Measurements from ENCODE around the gene MANSC1. TPM values are rescaled to one million over a fixed set of nuclear protein-coding genes. Genes with fewer than 3 reads are reported as not detected.
A peak's percentile ranks its signal among the peaks of the same experiment; 100 is the strongest.

Gene MANSC1
- polyA plus RNA-seq, 3 donors = 0.24 to 2.3 (median 1.5) TPM

DNA sequence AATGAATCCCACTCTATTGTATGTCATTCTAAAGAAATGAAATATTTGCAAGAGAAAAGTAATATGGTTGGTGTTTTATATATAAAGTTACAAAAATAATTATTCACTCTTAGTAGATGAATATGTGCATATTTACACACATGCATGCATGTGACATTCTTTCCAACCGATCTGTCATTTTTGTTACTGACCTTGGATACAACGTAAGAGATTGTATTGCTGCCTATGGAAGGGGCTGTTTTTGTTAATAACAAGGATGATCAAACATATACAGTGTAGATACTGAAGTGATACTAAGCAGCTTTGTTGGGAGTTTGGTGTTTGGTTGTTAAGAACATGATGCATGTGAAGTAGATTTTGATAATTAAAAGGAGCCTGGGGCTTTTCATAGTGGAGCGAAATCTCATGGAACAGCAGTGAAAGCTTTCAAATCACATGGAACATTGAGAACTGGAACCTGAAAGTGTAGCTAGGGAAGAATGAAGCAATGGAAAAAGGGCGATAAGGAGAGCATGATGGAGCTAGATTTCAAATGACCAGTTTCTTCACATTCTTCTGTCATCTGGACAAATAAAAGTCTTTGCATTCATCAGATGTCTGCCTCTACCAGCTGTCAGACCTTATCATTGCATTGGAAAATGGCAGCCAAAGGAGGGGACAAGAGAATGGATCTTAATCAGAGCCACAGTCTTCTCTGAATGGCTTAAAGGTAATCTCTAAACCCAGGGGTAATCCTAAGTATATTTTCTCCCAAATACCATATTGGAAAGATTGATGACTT lies 16.8 kb upstream of the MANSC1 start:
- Mint-ChIP-seq H3K4me1 (peaks cover 13% of the 10 kb centered on the region), H3K36me3 (peaks cover 24 to 28% of the 10 kb centered on the region in 2 donors)
- 94% methylated on average over 2 of the region's 4 CpGs for whole genome bisulfite sequencing (ENCODE audit: insufficient coverage)

DNA sequence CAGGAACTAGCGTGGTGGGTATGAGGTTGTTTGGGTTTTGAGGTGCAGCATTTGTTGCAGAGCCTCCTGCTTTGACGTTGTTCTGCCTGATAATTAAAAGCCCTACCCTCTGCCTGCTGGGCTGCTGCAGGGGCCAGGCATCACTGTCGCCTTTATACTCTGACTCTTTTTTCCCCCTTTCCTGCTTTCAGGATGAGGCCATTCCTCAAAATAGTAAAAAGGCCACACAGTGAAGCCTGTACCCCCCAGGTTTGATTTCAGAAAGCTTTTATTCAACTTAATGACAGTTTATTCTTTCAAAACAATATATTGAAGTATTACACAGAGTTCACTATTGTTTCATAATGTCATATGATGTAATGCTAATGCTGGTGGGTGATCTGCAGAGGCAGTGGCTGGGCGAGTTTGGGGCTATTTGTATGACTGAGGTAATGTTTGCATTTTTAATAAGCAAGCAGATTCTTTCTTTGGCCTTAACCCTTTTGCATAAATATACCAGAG lies 15.9 kb upstream of the MANSC1 start:
- Histone ChIP-seq H3K4me1 (ENCODE audit: control insufficient read depth in 1 of 2, insufficient read depth in 2 of 2, low read length in 2 of 2) (peaks cover 0 to 6% of the 10 kb centered on the region in 2 donors), H3K27me3 (ENCODE audit: control insufficient read depth in 2 of 2, insufficient read depth in 2 of 2, low read length in 2 of 2) (no peaks in the 10 kb centered on the region), H3K4me2 (replicated peaks; ENCODE audit: extremely low read depth, low read length, poor library complexity, severe bottlenecking) (no peak overlapping the region), H4K20me1 (ENCODE audit: insufficient read depth, low read length) (no peaks in the 10 kb centered on the region), H3K9me3 (replicated peaks in 1 of 2; ENCODE audit: control insufficient read depth in 1 of 2, insufficient read depth in 1 of 2, low read length in 2 of 2) (no peaks in the 10 kb centered on the region), H3K79me2 (ENCODE audit: insufficient read depth, low read length) (no peaks in the 10 kb centered on the region), H2AFZ (ENCODE audit: insufficient read depth, low read depth, low read length, poor library complexity, severe bottlenecking) (no peak overlapping the region), H3K9ac (ENCODE audit: insufficient read depth, low read length, poor library complexity, severe bottlenecking) (no peak overlapping the region), H3K27ac (ENCODE audit: low read depth in 1 of 2, low read length in 2 of 2) (peak overlapping the region in 1 of 2 donors; percentile 23), H3K36me3 (replicated peaks in 1 of 2; ENCODE audit: control insufficient read depth in 1 of 2, insufficient read depth in 2 of 2, low read length in 2 of 2) (peaks cover 3 to 33% of the 10 kb centered on the region in 2 donors), H3K4me3 (replicated peaks in 1 of 3; ENCODE audit: low read depth in 2 of 3, low read length in 3 of 3) (no peak overlapping the region)
- Mint-ChIP-seq H3K27me3 (ENCODE audit: low read depth in 3 of 3) (no peaks in the 10 kb centered on the region), H3K9me3 (no peaks in the 10 kb centered on the region), H3K4me3 (no peak overlapping the region), H3K36me3 (peaks cover 23 to 27% of the 10 kb centered on the region in 2 donors), H3K4me1 (peaks cover 13% of the 10 kb centered on the region), H3K27ac (peak overlapping the region in 4 of 7 donors; percentile 3 to 58 (median 45))
- TF ChIP-seq, protein P1, sequence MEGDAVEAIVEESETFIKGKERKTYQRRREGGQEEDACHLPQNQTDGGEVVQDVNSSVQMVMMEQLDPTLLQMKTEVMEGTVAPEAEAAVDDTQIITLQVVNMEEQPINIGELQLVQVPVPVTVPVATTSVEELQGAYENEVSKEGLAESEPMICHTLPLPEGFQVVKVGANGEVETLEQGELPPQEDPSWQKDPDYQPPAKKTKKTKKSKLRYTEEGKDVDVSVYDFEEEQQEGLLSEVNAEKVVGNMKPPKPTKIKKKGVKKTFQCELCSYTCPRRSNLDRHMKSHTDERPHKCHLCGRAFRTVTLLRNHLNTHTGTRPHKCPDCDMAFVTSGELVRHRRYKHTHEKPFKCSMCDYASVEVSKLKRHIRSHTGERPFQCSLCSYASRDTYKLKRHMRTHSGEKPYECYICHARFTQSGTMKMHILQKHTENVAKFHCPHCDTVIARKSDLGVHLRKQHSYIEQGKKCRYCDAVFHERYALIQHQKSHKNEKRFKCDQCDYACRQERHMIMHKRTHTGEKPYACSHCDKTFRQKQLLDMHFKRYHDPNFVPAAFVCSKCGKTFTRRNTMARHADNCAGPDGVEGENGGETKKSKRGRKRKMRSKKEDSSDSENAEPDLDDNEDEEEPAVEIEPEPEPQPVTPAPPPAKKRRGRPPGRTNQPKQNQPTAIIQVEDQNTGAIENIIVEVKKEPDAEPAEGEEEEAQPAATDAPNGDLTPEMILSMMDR (IDR thresholded peaks at IDR 0.05) = no peak
- WGBS (ENCODE audit: insufficient coverage) = 40% methylated on average over 2 of the region's 4 CpGs
- DNase-seq = no peak
- intact Hi-C loops (cut with micrococcal nuclease) = no loop called here

More for the DNA sequence above, 16.8 kb upstream of the MANSC1 start:
- no peaks in the 10 kb centered on the region for H3K79me2 ChIP-seq (ENCODE audit: insufficient read depth, low read length)
- peaks cover 0 to 6% of the 10 kb centered on the region in 2 donors for H3K4me1 ChIP-seq (ENCODE audit: control insufficient read depth in 1 of 2, insufficient read depth in 2 of 2, low read length in 2 of 2)
- intact Hi-C loops (cut with micrococcal nuclease) = no loop called here
- H3K4me3 Mint-ChIP-seq = no peak overlapping the region
- TF ChIP-seq, protein P1 (IDR thresholded peaks at IDR 0.05) = no peak
- H3K27me3 Mint-ChIP-seq (ENCODE audit: low read depth in 3 of 3) = no peaks in the 10 kb centered on the region
- H3K4me2 ChIP-seq (replicated peaks; ENCODE audit: extremely low read depth, low read length, poor library complexity, severe bottlenecking) = no peak overlapping the region
- no peak overlapping the region for H2AFZ ChIP-seq (ENCODE audit: insufficient read depth, low read depth, low read length, poor library complexity, severe bottlenecking)
- H3K27ac Mint-ChIP-seq = no peak overlapping the region
- H3K4me3 ChIP-seq (replicated peaks in 1 of 3; ENCODE audit: low read depth in 2 of 3, low read length in 3 of 3) = no peak overlapping the region
- no peaks in the 10 kb centered on the region for H3K9me3 ChIP-seq (replicated peaks in 1 of 2; ENCODE audit: control insufficient read depth in 1 of 2, insufficient read depth in 1 of 2, low read length in 2 of 2)
- H3K9ac ChIP-seq (ENCODE audit: insufficient read depth, low read length, poor library complexity, severe bottlenecking) = no peak overlapping the region
- H4K20me1 ChIP-seq (ENCODE audit: insufficient read depth, low read length) = no peaks in the 10 kb centered on the region
- no peaks in the 10 kb centered on the region for H3K9me3 Mint-ChIP-seq
- H3K36me3 ChIP-seq (replicated peaks in 1 of 2; ENCODE audit: control insufficient read depth in 1 of 2, insufficient read depth in 2 of 2, low read length in 2 of 2) = peaks cover 3 to 32% of the 10 kb centered on the region in 2 donors
- no peaks in the 10 kb centered on the region for H3K27me3 ChIP-seq (ENCODE audit: control insufficient read depth in 2 of 2, insufficient read depth in 2 of 2, low read length in 2 of 2)
- H3K27ac ChIP-seq (ENCODE audit: low read depth in 1 of 2, low read length in 2 of 2) = no peak overlapping the region
- no peak for DNase-seq
